HUES48 (cell line): ENCODE data around the gene CEACAM19.
"Not testable (repeated sequence)": the region's sequence is repeated elsewhere in the genome, so short reads cannot be mapped to it uniquely, and the experiment has no call there.

ENCODE experiments used
- H3K27ac ChIP-seq: one replicate; pipeline ENCODE4 v1.7.0; 2013; ENCODE audit warnings: low read depth, low read length, inconsistent platforms
- H3K27me3 ChIP-seq: 2 replicates; pipeline ENCODE4 v1.6.1; 2013; ENCODE audit warnings: mild to moderate bottlenecking, low read length; ENCODE audit not compliant: control insufficient read depth, insufficient read depth
- H3K36me3 ChIP-seq: 2 replicates; pipeline ENCODE4 v1.6.1; 2013; ENCODE audit warnings: low read length; ENCODE audit not compliant: control insufficient read depth, insufficient read depth
- H3K4me1 ChIP-seq: 2 replicates; pipeline ENCODE4 v1.6.1; 2013; ENCODE audit warnings: mild to moderate bottlenecking, low read length; ENCODE audit not compliant: control insufficient read depth, insufficient read depth
- H3K4me3 ChIP-seq: 2 replicates; pipeline ENCODE4 v1.5.1; 2013; ENCODE audit warnings: mild to moderate bottlenecking, low read depth, low read length
- H3K9ac ChIP-seq: 2 replicates; pipeline ENCODE4 v1.6.1; 2013; ENCODE audit warnings: mild to moderate bottlenecking, low read depth, low read length, moderate library complexity
- H3K9me3 ChIP-seq: 2 replicates; pipeline ENCODE4 v1.6.1; 2013; ENCODE audit warnings: low read length; ENCODE audit not compliant: control insufficient read depth, insufficient read depth

CEACAM19 gene, protein sequence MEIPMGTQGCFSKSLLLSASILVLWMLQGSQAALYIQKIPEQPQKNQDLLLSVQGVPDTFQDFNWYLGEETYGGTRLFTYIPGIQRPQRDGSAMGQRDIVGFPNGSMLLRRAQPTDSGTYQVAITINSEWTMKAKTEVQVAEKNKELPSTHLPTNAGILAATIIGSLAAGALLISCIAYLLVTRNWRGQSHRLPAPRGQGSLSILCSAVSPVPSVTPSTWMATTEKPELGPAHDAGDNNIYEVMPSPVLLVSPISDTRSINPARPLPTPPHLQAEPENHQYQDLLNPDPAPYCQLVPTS

DNA sequence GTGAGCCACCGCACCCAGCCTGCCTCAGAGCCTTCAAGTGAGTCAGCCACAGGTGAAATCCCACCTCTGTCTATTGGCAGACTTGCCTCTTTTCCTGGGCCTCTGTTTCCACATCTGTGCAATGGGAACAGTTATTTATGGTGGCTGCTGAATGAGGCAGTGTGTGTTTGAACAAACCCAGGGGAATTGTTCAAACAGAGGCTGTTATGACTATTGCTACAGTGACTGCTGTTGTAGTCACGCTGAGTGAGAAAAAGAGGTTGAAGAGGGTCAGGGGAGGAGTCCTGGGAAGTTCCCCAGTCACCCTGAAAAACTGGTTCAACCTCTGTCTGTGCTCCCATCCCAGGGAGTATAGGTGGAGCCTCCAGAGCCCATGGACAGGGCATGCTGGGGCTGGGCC lies at the start of gene CEACAM19:
Gene CEACAM19 (plus strand): TSS at position 83 of the 400 bp plus-strand sequence. CDS start 450 bp downstream, outside the sequence.
- Histone ChIP-seq H3K27ac (no peak within 1 kb of the TSS), H3K4me3 (no peak within 1 kb of the TSS), H3K9ac (no peak within 1 kb of the TSS)

DNA sequence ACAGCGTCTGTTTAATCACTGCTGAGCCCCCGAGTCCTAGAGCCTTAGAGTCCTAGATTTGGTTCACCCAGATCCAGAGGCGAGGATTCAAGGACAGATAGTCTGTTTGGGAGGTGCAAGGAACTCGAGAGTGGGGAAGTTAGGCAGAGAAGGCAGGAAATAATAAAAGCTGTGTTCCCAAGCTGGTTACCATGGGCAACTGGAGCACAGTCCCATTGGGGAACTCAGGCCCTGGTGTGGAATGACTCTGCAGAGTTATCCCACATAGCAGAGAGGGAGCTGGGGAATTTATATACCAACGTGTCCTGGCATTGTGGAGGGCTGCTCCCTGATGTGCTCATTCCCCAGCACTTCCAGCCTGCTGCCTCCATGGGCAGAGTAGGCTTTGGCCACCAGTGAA lies 48.2 kb upstream of the CEACAM19 start:
- H3K4me1 ChIP-seq: no peaks in the 10 kb centered on the region
- no peak overlapping the region for H3K4me3 ChIP-seq
- H3K27me3 ChIP-seq: no peaks in the 10 kb centered on the region
- no peak overlapping the region for H3K9ac ChIP-seq
- H3K27ac ChIP-seq: no peak overlapping the region
- no peaks in the 10 kb centered on the region for H3K9me3 ChIP-seq
- no peaks in the 10 kb centered on the region for H3K36me3 ChIP-seq

More for the DNA sequence above, at the start of gene CEACAM19:
- no peaks in the 10 kb centered on the region for H3K4me1 ChIP-seq
- H3K36me3 ChIP-seq: no peaks in the 10 kb centered on the region
- no peaks in the 10 kb centered on the region for H3K9me3 ChIP-seq
- no peaks in the 10 kb centered on the region for H3K27me3 ChIP-seq

DNA sequence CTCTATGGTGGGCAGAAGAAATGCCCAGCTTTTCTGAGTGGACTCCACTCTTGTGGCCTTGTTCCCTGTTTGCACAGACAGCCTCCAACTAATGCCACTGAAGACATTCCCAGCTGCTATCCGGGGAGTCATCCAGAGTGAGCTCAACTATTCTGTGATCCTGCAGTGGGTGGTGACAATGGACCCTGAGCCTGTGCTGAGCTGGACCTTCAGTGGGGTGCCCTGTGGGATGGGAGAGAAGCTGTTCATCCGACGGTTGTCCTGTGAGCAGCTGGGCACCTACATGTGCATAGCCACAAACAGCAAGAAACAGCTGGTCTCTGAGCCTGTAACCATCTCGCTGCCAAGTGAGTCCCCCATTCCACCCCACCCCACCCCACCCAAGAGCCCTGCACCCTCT lies 47.7 kb upstream of the CEACAM19 start:
- H3K36me3 ChIP-seq: no peaks in the 10 kb centered on the region
- H3K4me3 ChIP-seq: no peak overlapping the region
- H3K27me3 ChIP-seq: no peaks in the 10 kb centered on the region
- H3K4me1 ChIP-seq: no peaks in the 10 kb centered on the region
- H3K9me3 ChIP-seq: no peaks in the 10 kb centered on the region
- H3K9ac ChIP-seq: no peak overlapping the region
- no peak overlapping the region for H3K27ac ChIP-seq

DNA sequence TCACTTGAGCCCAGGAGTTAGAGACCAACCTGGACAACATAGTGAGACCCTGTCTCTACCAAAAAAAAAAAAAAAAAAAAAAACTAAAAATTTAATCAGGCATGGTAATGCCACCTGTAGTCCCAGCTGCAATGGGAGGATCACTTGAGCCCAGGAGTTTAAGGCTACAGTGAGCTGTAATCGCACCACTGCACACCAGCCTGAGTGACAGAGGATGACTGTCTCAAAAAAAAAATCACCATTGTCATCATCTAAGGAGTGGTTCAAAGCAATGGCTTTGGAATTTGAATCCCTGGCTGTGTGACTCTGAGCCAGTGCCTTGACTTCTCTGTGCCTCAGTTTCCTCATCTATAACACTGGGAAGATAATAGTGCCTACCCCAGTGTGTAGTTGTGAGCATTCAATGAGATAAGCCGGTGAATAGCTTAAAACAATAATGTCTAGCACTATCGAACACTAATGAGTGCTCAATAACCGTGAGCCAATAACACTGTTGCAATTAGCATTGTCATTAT lies 46.4 kb upstream of the CEACAM19 start:
- no peaks in the 10 kb centered on the region for H3K27me3 ChIP-seq
- no peaks in the 10 kb centered on the region for H3K4me1 ChIP-seq
- no peaks in the 10 kb centered on the region for H3K36me3 ChIP-seq
- no peaks in the 10 kb centered on the region for H3K9me3 ChIP-seq
- H3K4me3 ChIP-seq: no peak overlapping the region
- no peak overlapping the region for H3K9ac ChIP-seq
- H3K27ac ChIP-seq: no peak overlapping the region

DNA sequence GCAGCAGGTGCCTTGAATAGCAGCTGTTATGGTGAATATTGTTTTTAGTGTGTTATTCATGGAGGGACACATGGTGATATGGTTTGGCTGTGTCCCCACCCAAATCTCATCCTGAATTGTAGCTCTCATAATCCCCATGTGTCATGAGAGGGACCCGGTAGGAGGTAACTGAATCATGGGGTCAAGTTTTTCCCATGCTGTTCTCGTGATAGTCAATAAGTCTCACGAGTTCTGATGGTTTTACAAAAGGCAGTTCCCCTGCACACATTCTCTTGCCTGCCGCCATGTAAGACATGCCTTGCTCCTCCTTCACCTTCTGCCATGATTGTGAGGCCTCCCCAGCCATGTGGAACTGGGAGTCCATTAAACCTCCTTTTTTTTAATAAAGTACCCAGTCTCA lies 45.6 kb upstream of the CEACAM19 start:
- not testable (repeated sequence) for H3K36me3 ChIP-seq, H3K9me3 ChIP-seq, H3K27ac ChIP-seq, H3K4me3 ChIP-seq, H3K4me1 ChIP-seq, H3K9ac ChIP-seq, H3K27me3 ChIP-seq

DNA sequence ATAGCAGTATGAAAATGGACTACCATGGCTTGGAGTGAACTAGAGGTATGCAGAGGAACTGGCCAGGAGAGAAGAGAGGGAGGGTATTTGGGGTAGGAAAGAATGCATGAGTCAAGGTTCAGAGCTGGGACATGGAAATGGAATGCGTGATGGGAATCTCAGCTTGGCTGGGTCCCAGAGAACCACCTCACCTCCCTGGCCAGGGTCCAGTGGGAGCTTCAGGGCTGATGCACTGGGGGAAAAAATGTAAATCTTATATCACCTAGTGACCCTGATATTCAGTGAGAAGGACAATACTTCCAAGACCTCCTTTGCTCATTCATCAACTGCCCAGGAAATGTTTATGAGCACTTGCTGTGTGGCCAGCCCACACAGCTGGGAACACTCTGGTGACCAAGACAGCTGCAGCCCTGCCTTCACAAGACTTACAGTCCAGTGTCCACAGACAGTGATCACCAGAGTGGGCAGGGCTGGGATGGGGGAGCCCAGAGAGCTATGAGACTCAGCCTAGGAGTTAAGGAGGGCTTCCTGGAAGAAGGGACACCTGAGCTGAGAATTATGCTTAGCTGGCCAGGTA lies 45.1 kb upstream of the CEACAM19 start:
- Histone ChIP-seq H3K9ac (no peak overlapping the region), H3K36me3 (no peaks in the 10 kb centered on the region), H3K4me1 (no peaks in the 10 kb centered on the region), H3K27ac (no peak overlapping the region), H3K27me3 (no peaks in the 10 kb centered on the region), H3K4me3 (no peak overlapping the region), H3K9me3 (no peaks in the 10 kb centered on the region)

DNA sequence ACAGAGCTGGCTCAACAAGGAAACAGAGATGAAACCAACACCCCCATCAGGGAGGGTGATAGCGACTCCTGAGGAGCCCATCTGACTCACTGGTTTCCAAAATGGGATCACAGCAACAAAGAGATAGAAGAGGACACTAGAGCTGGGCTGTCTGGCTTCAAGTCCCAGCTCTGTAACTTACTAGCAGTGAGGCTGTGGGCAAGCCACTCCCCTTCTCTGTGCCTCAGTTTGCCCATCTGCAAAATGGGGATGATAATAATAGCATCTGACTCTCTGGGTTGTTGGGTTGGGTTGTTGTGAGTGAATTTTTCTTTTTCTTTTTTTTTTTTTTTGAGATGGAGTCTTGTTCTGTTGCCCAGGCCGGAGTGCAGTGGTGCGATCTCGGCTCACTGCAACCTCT lies 43.7 kb upstream of the CEACAM19 start:
- no peak overlapping the region for H3K27ac ChIP-seq
- no peaks in the 10 kb centered on the region for H3K4me1 ChIP-seq
- no peaks in the 10 kb centered on the region for H3K27me3 ChIP-seq

DNA sequence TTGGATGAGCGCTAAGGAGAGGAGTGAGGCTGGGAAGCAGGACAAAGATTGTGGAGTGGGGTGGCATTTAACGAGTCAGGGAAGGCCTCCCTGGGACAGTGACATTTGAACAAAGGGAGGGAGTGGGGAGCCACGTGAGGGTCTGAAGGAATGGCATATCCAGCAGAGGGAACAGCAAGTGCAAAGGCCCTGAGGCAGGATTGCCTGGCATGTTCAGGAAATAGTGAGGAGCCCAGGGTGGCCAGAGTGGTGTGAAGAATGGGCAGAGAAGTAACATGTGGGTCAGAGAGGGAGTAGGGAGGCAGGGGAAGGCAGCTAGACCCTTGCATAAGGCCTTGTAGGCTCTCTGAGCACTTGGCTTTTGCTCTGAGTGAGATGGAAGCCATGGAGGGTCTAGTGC lies 42.5 kb upstream of the CEACAM19 start:
- Histone ChIP-seq H3K9ac (no peak overlapping the region), H3K4me1 (peaks cover 7% of the 10 kb centered on the region; the same call in 1 of the 2 replicates), H3K36me3 (no peaks in the 10 kb centered on the region), H3K9me3 (no peaks in the 10 kb centered on the region), H3K27me3 (no peaks in the 10 kb centered on the region), H3K27ac (no peak overlapping the region), H3K4me3 (no peak overlapping the region)

More for the DNA sequence above, 43.7 kb upstream of the CEACAM19 start:
- H3K9me3 ChIP-seq: no peaks in the 10 kb centered on the region
- no peak overlapping the region for H3K4me3 ChIP-seq
- H3K36me3 ChIP-seq: no peaks in the 10 kb centered on the region
- no peak overlapping the region for H3K9ac ChIP-seq

DNA sequence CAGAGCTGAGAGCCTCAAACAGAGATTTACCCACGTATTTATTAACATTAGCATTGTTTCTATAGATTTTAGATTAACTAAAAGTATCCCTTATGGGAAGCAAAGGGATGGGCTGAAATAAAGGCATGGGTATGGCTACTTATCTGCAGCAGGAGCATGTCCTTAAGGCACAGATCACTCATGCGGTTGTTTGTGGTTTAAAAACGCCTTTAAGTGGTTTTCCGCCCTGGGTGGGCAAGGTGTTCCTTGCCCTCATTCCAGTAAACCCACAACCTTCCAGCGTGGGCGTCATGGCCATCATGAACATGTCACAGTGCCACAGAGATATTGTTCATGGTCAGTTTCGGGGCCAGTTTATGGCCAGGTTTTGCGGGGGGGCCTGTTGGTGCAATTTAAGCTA lies 39.7 kb upstream of the CEACAM19 start:
- H3K9me3 ChIP-seq, H3K4me1 ChIP-seq, H3K36me3 ChIP-seq, H3K9ac ChIP-seq, H3K4me3 ChIP-seq, H3K27ac ChIP-seq, H3K27me3 ChIP-seq: not testable (repeated sequence)

DNA sequence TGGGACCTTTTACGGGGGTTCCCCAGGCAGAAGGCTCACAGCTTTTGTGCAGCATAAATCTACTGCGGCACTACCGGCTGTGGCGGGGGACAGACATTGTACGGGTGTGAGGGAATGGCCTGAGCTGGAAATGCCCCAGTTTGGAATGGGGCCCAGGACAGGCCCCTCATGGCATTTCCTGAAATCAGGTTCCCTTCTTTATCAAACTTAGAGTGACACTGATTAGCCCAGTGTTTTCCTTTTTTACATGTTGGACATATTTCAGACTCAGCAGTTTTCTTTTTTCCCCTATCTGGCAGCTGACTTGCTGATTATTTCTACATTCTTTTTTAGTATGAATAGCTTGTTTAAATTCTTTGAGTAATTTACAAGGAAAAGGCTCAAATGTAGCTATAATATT lies 37.2 kb upstream of the CEACAM19 start:
- H3K4me1 ChIP-seq, H3K9me3 ChIP-seq, H3K4me3 ChIP-seq, H3K27ac ChIP-seq, H3K9ac ChIP-seq, H3K36me3 ChIP-seq, H3K27me3 ChIP-seq: not testable (repeated sequence)

DNA sequence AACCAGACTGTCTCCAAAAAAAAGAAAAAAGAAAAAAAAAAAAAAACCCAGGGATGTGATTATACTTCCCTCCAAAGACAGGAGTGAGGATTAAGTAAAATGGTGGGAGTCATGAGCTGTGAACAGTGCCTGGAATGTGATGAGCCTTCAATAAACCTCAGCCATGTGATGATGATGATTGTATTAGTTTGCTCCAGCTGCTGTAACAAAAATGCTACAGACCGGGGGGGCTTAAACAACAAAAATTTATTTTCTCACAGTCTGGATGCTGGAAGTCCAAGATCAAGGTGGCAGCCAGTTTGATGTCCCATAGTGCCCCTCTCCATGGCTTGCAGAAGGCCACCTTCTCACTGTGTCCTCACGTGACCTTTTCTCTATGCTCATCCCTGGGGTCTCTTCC lies 36.5 kb upstream of the CEACAM19 start:
- no peaks in the 10 kb centered on the region for H3K27me3 ChIP-seq
- H3K4me3 ChIP-seq: no peak overlapping the region
- H3K4me1 ChIP-seq: peaks cover 7% of the 10 kb centered on the region; the same call in 1 of the 2 replicates
- H3K36me3 ChIP-seq: no peaks in the 10 kb centered on the region
- no peak overlapping the region for H3K27ac ChIP-seq
- H3K9ac ChIP-seq: no peak overlapping the region
- H3K9me3 ChIP-seq: no peaks in the 10 kb centered on the region
